ENCODE data around the gene PRR18. TPM values are rescaled to one million over a fixed set of nuclear protein-coding genes. Genes with fewer than 3 reads are reported as not detected.

PRR18 gene
- total RNA-seq, 1 donor from 2014 or later = 0.14 TPM

GRCh38 chr6:166270706-166271375 is 37.4 kb downstream of the PRR18 start:
- DNase-seq (ENCODE audit: low read depth) = no peak
- H3K4me3 Mint-ChIP-seq (ENCODE audit: unreplicated experiment) = no peak overlapping the region
- peaks cover 46% of the 10 kb centered on the region for H3K27me3 Mint-ChIP-seq (ENCODE audit: low read depth, unreplicated experiment)
- no peaks in the 10 kb centered on the region for H3K36me3 Mint-ChIP-seq (ENCODE audit: low read depth, unreplicated experiment)
- Histone ChIP-seq H3K9me3 (ENCODE audit: insufficient read depth, low read depth, low read length) (no peaks in the 10 kb centered on the region), H3K9ac (ENCODE audit: low read length) (no peak overlapping the region), H3K4me1 (ENCODE audit: insufficient read depth, low read length) (no peaks in the 10 kb centered on the region), H3K27ac (ENCODE audit: low read depth, low read length) (no peak overlapping the region), H3K36me3 (ENCODE audit: insufficient read depth, low read length) (no peaks in the 10 kb centered on the region), H3K79me2 (ENCODE audit: insufficient read depth, low read length) (no peaks in the 10 kb centered on the region), H4K20me1 (ENCODE audit: insufficient read depth, low read length) (no peaks in the 10 kb centered on the region), H3K27me3 (ENCODE audit: insufficient read depth, low read length) (peaks cover 23% of the 10 kb centered on the region), H3K4me2 (ENCODE audit: low read length) (no peak overlapping the region), H2AFZ (ENCODE audit: low read depth, low read length) (no peak overlapping the region), H3K4me3 (ENCODE audit: insufficient read depth, low read depth, low read length) (no peak overlapping the region)
- H3K4me1 Mint-ChIP-seq (ENCODE audit: low read depth, unreplicated experiment) = no peaks in the 10 kb centered on the region
- no peaks in the 10 kb centered on the region for H3K9me3 Mint-ChIP-seq (ENCODE audit: unreplicated experiment)
- TF ChIP-seq, protein P1, sequence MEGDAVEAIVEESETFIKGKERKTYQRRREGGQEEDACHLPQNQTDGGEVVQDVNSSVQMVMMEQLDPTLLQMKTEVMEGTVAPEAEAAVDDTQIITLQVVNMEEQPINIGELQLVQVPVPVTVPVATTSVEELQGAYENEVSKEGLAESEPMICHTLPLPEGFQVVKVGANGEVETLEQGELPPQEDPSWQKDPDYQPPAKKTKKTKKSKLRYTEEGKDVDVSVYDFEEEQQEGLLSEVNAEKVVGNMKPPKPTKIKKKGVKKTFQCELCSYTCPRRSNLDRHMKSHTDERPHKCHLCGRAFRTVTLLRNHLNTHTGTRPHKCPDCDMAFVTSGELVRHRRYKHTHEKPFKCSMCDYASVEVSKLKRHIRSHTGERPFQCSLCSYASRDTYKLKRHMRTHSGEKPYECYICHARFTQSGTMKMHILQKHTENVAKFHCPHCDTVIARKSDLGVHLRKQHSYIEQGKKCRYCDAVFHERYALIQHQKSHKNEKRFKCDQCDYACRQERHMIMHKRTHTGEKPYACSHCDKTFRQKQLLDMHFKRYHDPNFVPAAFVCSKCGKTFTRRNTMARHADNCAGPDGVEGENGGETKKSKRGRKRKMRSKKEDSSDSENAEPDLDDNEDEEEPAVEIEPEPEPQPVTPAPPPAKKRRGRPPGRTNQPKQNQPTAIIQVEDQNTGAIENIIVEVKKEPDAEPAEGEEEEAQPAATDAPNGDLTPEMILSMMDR (IDR thresholded peaks at IDR 0.05; ENCODE audit: insufficient read depth, low read depth, low read length) = no peak
- no peak for TF ChIP-seq EZH2 (IDR thresholded peaks at IDR 0.05; ENCODE audit: insufficient read depth, low read length)
- FAIRE-seq = no peak
- H3K27ac Mint-ChIP-seq (ENCODE audit: unreplicated experiment) = no peak overlapping the region

DNA sequence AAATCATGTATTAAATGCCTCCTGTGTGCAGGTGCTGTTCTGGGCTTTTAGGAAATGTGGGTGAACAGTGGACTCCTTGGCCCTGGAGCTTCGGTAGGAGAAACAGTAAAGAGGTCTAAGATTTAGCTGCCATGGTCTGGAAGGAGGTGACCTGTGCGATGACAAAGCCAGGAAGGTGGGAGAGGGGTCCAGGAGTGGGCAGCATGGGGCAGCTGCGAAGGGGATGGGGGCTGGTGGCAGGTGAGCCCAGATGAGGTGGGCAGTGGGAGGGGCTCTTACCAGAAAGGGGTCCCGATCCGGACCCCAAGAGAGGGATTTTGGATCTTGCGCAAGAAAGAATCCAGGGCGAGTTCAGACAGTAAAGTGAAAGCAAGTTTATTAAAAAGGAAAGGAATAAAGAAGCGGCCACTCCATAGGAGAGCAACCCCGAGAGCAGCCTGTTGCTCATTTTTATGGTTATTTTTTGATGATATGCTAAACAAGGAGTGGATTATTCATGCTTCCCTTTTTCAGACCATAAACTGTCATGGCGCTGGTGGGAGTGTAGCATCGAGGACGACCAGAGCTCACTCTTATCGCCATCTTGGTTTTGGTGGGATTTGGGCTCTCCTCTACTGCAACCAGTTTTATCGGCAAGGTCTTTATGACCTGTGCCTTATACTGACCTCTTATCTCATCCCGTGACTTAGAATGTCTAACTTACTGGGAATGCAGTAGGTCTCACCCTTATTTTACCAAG is 38.7 kb downstream of the PRR18 start:
- FAIRE-seq (no peak), DNase-seq (ENCODE audit: low read depth) (no peak)
- Histone ChIP-seq H4K20me1 (ENCODE audit: insufficient read depth, low read length) (no peaks in the 10 kb centered on the region), H3K79me2 (ENCODE audit: insufficient read depth, low read length) (no peaks in the 10 kb centered on the region), H3K4me1 (ENCODE audit: insufficient read depth, low read length) (no peaks in the 10 kb centered on the region), H3K27me3 (ENCODE audit: insufficient read depth, low read length) (peaks cover 19% of the 10 kb centered on the region), H2AFZ (ENCODE audit: low read depth, low read length) (no peak overlapping the region), H3K4me3 (ENCODE audit: insufficient read depth, low read depth, low read length) (no peak overlapping the region), H3K27ac (ENCODE audit: low read depth, low read length) (no peak overlapping the region), H3K9ac (ENCODE audit: low read length) (no peak overlapping the region), H3K4me2 (ENCODE audit: low read length) (no peak overlapping the region), H3K36me3 (ENCODE audit: insufficient read depth, low read length) (no peaks in the 10 kb centered on the region), H3K9me3 (ENCODE audit: insufficient read depth, low read depth, low read length) (no peaks in the 10 kb centered on the region)
- Mint-ChIP-seq H3K9me3 (ENCODE audit: unreplicated experiment) (no peaks in the 10 kb centered on the region), H3K27me3 (ENCODE audit: low read depth, unreplicated experiment) (peaks cover 43% of the 10 kb centered on the region), H3K4me1 (ENCODE audit: low read depth, unreplicated experiment) (no peaks in the 10 kb centered on the region), H3K36me3 (ENCODE audit: low read depth, unreplicated experiment) (no peaks in the 10 kb centered on the region), H3K27ac (ENCODE audit: unreplicated experiment) (no peak overlapping the region), H3K4me3 (ENCODE audit: unreplicated experiment) (no peak overlapping the region)
- no peak for TF ChIP-seq EZH2 (IDR thresholded peaks at IDR 0.05; ENCODE audit: insufficient read depth, low read length)
- TF ChIP-seq, protein P1 (IDR thresholded peaks at IDR 0.05; ENCODE audit: insufficient read depth, low read depth, low read length) = no peak

GRCh38 chr6:166268431-166268830 is 39.8 kb downstream of the PRR18 start:
- no peak for TF ChIP-seq EZH2 (IDR thresholded peaks at IDR 0.05; ENCODE audit: insufficient read depth, low read length)
- TF ChIP-seq, protein P1 (IDR thresholded peaks at IDR 0.05; ENCODE audit: insufficient read depth, low read depth, low read length) = no peak
- H3K9me3 ChIP-seq (ENCODE audit: insufficient read depth, low read depth, low read length) = no peaks in the 10 kb centered on the region
- no peaks in the 10 kb centered on the region for H3K79me2 ChIP-seq (ENCODE audit: insufficient read depth, low read length)
- H4K20me1 ChIP-seq (ENCODE audit: insufficient read depth, low read length) = no peaks in the 10 kb centered on the region
- H3K27me3 ChIP-seq (ENCODE audit: insufficient read depth, low read length) = peaks cover 19% of the 10 kb centered on the region
- no peak for FAIRE-seq
- Mint-ChIP-seq H3K4me3 (ENCODE audit: unreplicated experiment) (no peak overlapping the region), H3K27ac (ENCODE audit: unreplicated experiment) (no peak overlapping the region), H3K36me3 (ENCODE audit: low read depth, unreplicated experiment) (no peaks in the 10 kb centered on the region), H3K27me3 (ENCODE audit: low read depth, unreplicated experiment) (peaks cover 41% of the 10 kb centered on the region), H3K4me1 (ENCODE audit: low read depth, unreplicated experiment) (no peaks in the 10 kb centered on the region), H3K9me3 (ENCODE audit: unreplicated experiment) (no peaks in the 10 kb centered on the region)
- H2AFZ ChIP-seq (ENCODE audit: low read depth, low read length) = no peak overlapping the region
- no peaks in the 10 kb centered on the region for H3K4me1 ChIP-seq (ENCODE audit: insufficient read depth, low read length)
- H3K36me3 ChIP-seq (ENCODE audit: insufficient read depth, low read length) = no peaks in the 10 kb centered on the region
- no peak overlapping the region for H3K27ac ChIP-seq (ENCODE audit: low read depth, low read length)
- H3K4me3 ChIP-seq (ENCODE audit: insufficient read depth, low read depth, low read length) = no peak overlapping the region
- no peak overlapping the region for H3K9ac ChIP-seq (ENCODE audit: low read length)
- H3K4me2 ChIP-seq (ENCODE audit: low read length) = no peak overlapping the region
- no peak for DNase-seq (ENCODE audit: low read depth)

Measured in astrocyte (in vitro differentiated cells and primary cell).